ENCODE data around the gene TPO. TPM values are rescaled to one million over a fixed set of nuclear protein-coding genes. Genes with fewer than 3 reads are reported as not detected.

TPO gene
- total and polyA plus RNA-seq, 2 experiments from 2014 or later, result 0.37 TPM; not detected in 1

DNA sequence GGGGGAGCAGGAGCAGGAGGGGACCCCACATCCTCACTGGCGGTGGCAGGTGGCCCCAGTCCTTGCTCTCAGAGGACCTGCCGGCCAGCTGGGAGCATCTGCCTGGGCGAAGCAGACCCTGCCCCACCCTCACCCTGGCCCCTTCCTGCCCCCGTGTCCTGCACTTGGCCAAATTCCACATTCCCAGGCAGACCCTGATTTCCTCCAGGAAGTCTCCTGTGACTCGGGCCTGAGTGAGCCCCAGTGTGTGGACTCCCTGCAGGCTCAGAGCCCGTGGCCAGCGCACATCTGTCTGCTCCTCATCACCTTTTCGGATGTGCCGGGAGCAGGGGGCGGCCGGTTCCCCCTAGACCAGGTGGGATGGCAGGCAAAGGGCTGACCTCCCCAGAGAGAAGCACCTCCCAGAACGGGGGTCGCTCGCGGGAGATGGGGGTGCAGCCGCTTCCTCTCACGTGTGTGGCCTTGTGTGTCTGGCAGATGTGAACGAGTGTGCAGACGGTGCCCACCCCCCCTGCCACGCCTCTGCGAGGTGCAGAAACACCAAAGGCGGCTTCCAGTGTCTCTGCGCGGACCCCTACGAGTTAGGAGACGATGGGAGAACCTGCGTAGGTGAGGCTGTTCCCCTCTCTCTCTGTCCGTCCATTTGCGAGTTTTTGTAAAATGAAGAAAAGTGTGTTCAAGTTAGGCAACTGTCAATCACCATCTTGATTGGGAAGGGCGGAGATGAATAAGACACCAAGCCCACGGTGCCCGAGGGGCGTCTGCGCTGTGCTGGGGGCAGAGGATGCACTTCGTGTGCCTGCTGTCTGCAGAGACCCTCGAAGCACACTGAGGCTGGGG lies 90.4 kb downstream of the TPO start:
- no peaks in the 10 kb centered on the region for H3K4me1 ChIP-seq (ENCODE audit: insufficient read depth)
- DNase-seq (ENCODE audit: low spot score), result no peak
- H2AFZ ChIP-seq, result no peak overlapping the region
- H3K36me3 ChIP-seq (replicated peaks; ENCODE audit: insufficient read depth, low read depth), result no peaks in the 10 kb centered on the region
- H3K9me2 ChIP-seq (replicated peaks; ENCODE audit: insufficient read depth), result no peaks in the 10 kb centered on the region
- H4K20me1 ChIP-seq (ENCODE audit: insufficient read depth, poor library complexity, severe bottlenecking), result no peaks in the 10 kb centered on the region
- H3K79me2 ChIP-seq, result no peaks in the 10 kb centered on the region
- no peaks in the 10 kb centered on the region for H3K9me3 ChIP-seq (ENCODE audit: low read depth)
- no peak overlapping the region for H3K4me3 ChIP-seq
- no peaks in the 10 kb centered on the region for H3K27me3 ChIP-seq
- no peak for TF ChIP-seq CTCF (IDR thresholded peaks at IDR 0.05; ENCODE audit: poor library complexity)
- H3K27ac ChIP-seq, result no peak overlapping the region
- H3K4me2 ChIP-seq, result no peak overlapping the region
- 91% methylated on average over 36 of the region's 36 CpGs for WGBS (ENCODE audit: low lambda C conversion rate, missing lambda C conversion rate)

DNA sequence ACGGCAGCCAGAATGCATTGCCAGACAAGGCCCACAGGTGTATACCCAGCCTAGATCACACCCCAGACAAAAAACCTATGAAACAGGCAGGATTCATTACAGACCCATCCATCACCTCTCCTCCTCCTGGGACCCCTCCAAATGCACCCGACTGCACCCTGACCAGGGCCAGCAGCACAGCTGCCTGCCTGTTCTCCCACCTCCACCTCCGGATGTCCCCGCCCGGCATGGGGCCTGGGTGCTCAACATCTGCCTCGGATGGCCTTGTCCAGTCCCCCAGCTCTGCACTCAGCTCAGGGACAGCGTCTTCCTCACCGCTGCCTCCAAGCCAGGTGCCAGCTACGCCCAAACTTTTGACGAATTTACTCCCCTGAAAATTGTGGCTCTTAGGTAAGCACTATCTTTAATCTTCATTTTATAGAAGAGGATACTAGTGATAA lies 91.1 kb downstream of the TPO start:
- no peaks in the 10 kb centered on the region for H3K9me2 ChIP-seq (replicated peaks; ENCODE audit: insufficient read depth)
- DNase-seq (ENCODE audit: low spot score), result no peak
- H3K27ac ChIP-seq, result no peak overlapping the region
- no peaks in the 10 kb centered on the region for H4K20me1 ChIP-seq (ENCODE audit: insufficient read depth, poor library complexity, severe bottlenecking)
- no peaks in the 10 kb centered on the region for H3K79me2 ChIP-seq
- no peak overlapping the region for H2AFZ ChIP-seq
- no peaks in the 10 kb centered on the region for H3K27me3 ChIP-seq
- no peaks in the 10 kb centered on the region for H3K4me1 ChIP-seq (ENCODE audit: insufficient read depth)
- H3K36me3 ChIP-seq (replicated peaks; ENCODE audit: insufficient read depth, low read depth), result no peaks in the 10 kb centered on the region
- 91% methylated on average over 10 of the region's 10 CpGs for WGBS (ENCODE audit: low lambda C conversion rate, missing lambda C conversion rate)
- H3K4me2 ChIP-seq, result no peak overlapping the region
- H3K9me3 ChIP-seq (ENCODE audit: low read depth), result no peaks in the 10 kb centered on the region
- no peak for TF ChIP-seq EZH2 (IDR thresholded peaks at IDR 0.05; ENCODE audit: borderline replicate concordance)
- no peak for TF ChIP-seq CTCF (IDR thresholded peaks at IDR 0.05; ENCODE audit: poor library complexity)
- no peak for TF ChIP-seq EZH2phosphoT487 (IDR thresholded peaks at IDR 0.05; ENCODE audit: low read depth, severe bottlenecking, unreplicated experiment)
- no peak overlapping the region for H3K4me3 ChIP-seq

DNA sequence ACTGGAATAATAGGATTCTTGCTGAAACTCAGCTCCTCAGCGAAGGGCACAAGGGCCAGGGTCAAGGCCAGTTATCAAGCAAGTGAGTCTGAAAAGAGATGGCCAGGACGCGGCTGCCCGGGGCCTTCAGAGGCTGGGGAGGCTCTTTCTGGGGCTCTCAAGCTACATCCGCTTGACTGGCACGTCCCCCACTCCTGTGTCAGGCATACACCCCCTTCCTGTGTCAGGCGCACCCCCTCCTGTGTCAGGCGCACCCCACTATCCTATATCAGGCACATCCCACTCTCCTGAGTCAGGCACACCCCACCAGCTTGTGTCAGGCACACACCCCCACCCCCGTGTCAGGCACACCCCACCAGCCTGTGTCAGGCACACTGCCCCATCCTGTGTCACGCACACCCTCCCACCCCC lies 91.8 kb downstream of the TPO start:
- 93% methylated on average over 9 of the region's 10 CpGs for WGBS (ENCODE audit: low lambda C conversion rate, missing lambda C conversion rate)
- H3K9me3 ChIP-seq (ENCODE audit: low read depth), result no peaks in the 10 kb centered on the region
- no peaks in the 10 kb centered on the region for H3K36me3 ChIP-seq (replicated peaks; ENCODE audit: insufficient read depth, low read depth)
- no peaks in the 10 kb centered on the region for H3K79me2 ChIP-seq
- no peak overlapping the region for H2AFZ ChIP-seq
- no peak for TF ChIP-seq EZH2 (IDR thresholded peaks at IDR 0.05; ENCODE audit: borderline replicate concordance)
- no peak for TF ChIP-seq CTCF (IDR thresholded peaks at IDR 0.05; ENCODE audit: poor library complexity)
- no peak for TF ChIP-seq EZH2phosphoT487 (IDR thresholded peaks at IDR 0.05; ENCODE audit: low read depth, severe bottlenecking, unreplicated experiment)
- H4K20me1 ChIP-seq (ENCODE audit: insufficient read depth, poor library complexity, severe bottlenecking), result no peaks in the 10 kb centered on the region
- no peaks in the 10 kb centered on the region for H3K4me1 ChIP-seq (ENCODE audit: insufficient read depth)
- DNase-seq (ENCODE audit: low spot score), result no peak
- H3K27ac ChIP-seq, result no peak overlapping the region
- H3K9me2 ChIP-seq (replicated peaks; ENCODE audit: insufficient read depth), result no peaks in the 10 kb centered on the region
- no peaks in the 10 kb centered on the region for H3K27me3 ChIP-seq
- no peak overlapping the region for H3K4me2 ChIP-seq
- H3K4me3 ChIP-seq, result no peak overlapping the region

Measured in hepatocyte (in vitro differentiated cells).